ENCODE results near the gene OR5AS1.

GRCh38 chr11:56027354-56027753 is at the start of gene OR5AS1:
- TF ChIP-seq ZFP30 (CRISPR knock-in tag; IDR thresholded peaks at IDR 0.05) (no peak), ZFP3 (CRISPR knock-in tag; IDR thresholded peaks at IDR 0.05) (no peak)
- TF ChIP-seq, protein P1, sequence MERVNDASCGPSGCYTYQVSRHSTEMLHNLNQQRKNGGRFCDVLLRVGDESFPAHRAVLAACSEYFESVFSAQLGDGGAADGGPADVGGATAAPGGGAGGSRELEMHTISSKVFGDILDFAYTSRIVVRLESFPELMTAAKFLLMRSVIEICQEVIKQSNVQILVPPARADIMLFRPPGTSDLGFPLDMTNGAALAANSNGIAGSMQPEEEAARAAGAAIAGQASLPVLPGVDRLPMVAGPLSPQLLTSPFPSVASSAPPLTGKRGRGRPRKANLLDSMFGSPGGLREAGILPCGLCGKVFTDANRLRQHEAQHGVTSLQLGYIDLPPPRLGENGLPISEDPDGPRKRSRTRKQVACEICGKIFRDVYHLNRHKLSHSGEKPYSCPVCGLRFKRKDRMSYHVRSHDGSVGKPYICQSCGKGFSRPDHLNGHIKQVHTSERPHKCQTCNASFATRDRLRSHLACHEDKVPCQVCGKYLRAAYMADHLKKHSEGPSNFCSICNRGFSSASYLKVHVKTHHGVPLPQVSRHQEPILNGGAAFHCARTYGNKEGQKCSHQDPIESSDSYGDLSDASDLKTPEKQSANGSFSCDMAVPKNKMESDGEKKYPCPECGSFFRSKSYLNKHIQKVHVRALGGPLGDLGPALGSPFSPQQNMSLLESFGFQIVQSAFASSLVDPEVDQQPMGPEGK (CRISPR knock-in tag; IDR thresholded peaks at IDR 0.05; ENCODE audit: borderline replicate concordance), result no peak

Measured in SK-N-SH treated with all-trans-retinoic acid at 6 μM for 48 hours (cell line).